ENCODE measurements around the gene ELF2.

GRCh38 chr4:139189972-139190371 lies 13.0 kb upstream of the ELF2 start:
- TF ChIP-seq POLR2A (IDR thresholded peaks at IDR 0.05; ENCODE audit: extremely low read depth, insufficient read length): no peak
- TF ChIP-seq CTCF (IDR thresholded peaks at IDR 0.05; ENCODE audit: low read depth, low read length): no peak
- no peak for TF ChIP-seq MAX (IDR thresholded peaks at IDR 0.05; ENCODE audit: low read depth, low read length)
